ENCODE results near the gene PTPRA. TPM values are rescaled to one million over a fixed set of nuclear protein-coding genes. Genes with fewer than 3 reads are reported as not detected.

Gene PTPRA
- total and polyA plus RNA-seq, 4 donors: 8.7 to 24.3 (median 15.7) TPM

GRCh38 chr20:3081641-3082040 is 208.4 kb downstream of the PTPRA start:
- Histone ChIP-seq H3K27ac (ENCODE audit: low read depth in 1 of 2, low read length in 2 of 2) (no peak overlapping the region), H3K36me3 (ENCODE audit: control insufficient read depth in 4 of 4, insufficient read depth in 3 of 4, low read depth in 1 of 4, low read length in 3 of 4) (no peaks in the 10 kb centered on the region), H3K9ac (ENCODE audit: low read depth in 1 of 2, low read length in 2 of 2) (no peak overlapping the region), H3K4me3 (ENCODE audit: low read depth in 1 of 3, low read length in 3 of 3) (no peak overlapping the region), H3K4me1 (ENCODE audit: control insufficient read depth in 4 of 4, insufficient read depth in 4 of 4, low read length in 3 of 4) (peaks cover 13 to 26% (median 16%) of the 10 kb centered on the region in 4 donors), H3K27me3 (ENCODE audit: control insufficient read depth in 4 of 4, insufficient read depth in 4 of 4, low read length in 3 of 4) (no peaks in the 10 kb centered on the region), H3K9me3 (ENCODE audit: control insufficient read depth in 4 of 4, low read length in 3 of 4) (no peaks in the 10 kb centered on the region)
- no peak for DNase-seq (ENCODE audit: low spot score)
- no peak for TF ChIP-seq EGR1 (IDR thresholded peaks at IDR 0.05; ENCODE audit: low read depth in 2 of 2)
- TF ChIP-seq NR2F2 (IDR thresholded peaks at IDR 0.05): no peak
- no peak for TF ChIP-seq ZBTB33 (IDR thresholded peaks at IDR 0.05)
- no peak for TF ChIP-seq TAF1 (conservative IDR thresholded peaks at IDR 0.05)
- TF ChIP-seq, protein P1, sequence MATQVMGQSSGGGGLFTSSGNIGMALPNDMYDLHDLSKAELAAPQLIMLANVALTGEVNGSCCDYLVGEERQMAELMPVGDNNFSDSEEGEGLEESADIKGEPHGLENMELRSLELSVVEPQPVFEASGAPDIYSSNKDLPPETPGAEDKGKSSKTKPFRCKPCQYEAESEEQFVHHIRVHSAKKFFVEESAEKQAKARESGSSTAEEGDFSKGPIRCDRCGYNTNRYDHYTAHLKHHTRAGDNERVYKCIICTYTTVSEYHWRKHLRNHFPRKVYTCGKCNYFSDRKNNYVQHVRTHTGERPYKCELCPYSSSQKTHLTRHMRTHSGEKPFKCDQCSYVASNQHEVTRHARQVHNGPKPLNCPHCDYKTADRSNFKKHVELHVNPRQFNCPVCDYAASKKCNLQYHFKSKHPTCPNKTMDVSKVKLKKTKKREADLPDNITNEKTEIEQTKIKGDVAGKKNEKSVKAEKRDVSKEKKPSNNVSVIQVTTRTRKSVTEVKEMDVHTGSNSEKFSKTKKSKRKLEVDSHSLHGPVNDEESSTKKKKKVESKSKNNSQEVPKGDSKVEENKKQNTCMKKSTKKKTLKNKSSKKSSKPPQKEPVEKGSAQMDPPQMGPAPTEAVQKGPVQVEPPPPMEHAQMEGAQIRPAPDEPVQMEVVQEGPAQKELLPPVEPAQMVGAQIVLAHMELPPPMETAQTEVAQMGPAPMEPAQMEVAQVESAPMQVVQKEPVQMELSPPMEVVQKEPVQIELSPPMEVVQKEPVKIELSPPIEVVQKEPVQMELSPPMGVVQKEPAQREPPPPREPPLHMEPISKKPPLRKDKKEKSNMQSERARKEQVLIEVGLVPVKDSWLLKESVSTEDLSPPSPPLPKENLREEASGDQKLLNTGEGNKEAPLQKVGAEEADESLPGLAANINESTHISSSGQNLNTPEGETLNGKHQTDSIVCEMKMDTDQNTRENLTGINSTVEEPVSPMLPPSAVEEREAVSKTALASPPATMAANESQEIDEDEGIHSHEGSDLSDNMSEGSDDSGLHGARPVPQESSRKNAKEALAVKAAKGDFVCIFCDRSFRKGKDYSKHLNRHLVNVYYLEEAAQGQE (IDR thresholded peaks at IDR 0.05): no peak
- TF ChIP-seq JUND (IDR thresholded peaks at IDR 0.05): no peak
- TF ChIP-seq FOXA2 (IDR thresholded peaks at IDR 0.05): no peak
- no peak for TF ChIP-seq GABPA (IDR thresholded peaks at IDR 0.05 in 1 of 2, conservative IDR thresholded peaks at IDR 0.05 in 1 of 2)
- WGBS: 92% methylated on average over 11 of the region's 11 CpGs

- Histone ChIP-seq H3K4me3 (ENCODE audit: low read depth in 1 of 3, low read length in 3 of 3) (peak overlapping the region in 1 of 3 donors; percentile 31), H3K9me3 (ENCODE audit: control insufficient read depth in 4 of 4, low read length in 3 of 4) (no peaks in the 10 kb centered on the region), H3K9ac (ENCODE audit: low read depth in 1 of 2, low read length in 2 of 2) (no peak overlapping the region), H3K4me1 (ENCODE audit: control insufficient read depth in 4 of 4, insufficient read depth in 4 of 4, low read length in 3 of 4) (peaks cover 13 to 26% (median 16%) of the 10 kb centered on the region in 4 donors), H3K27ac (ENCODE audit: low read depth in 1 of 2, low read length in 2 of 2) (no peak overlapping the region), H3K27me3 (ENCODE audit: control insufficient read depth in 4 of 4, insufficient read depth in 4 of 4, low read length in 3 of 4) (no peaks in the 10 kb centered on the region), H3K36me3 (ENCODE audit: control insufficient read depth in 4 of 4, insufficient read depth in 3 of 4, low read depth in 1 of 4, low read length in 3 of 4) (no peaks in the 10 kb centered on the region)
- no peak for DNase-seq (ENCODE audit: low spot score)
- WGBS: 10% methylated on average over 71 of the region's 71 CpGs
- TF ChIP-seq SP1 (IDR thresholded peaks at IDR 0.05): no peak
- TF ChIP-seq ATF3 (IDR thresholded peaks at IDR 0.05): no peak
- no peak for TF ChIP-seq CTCF (IDR thresholded peaks at IDR 0.05; ENCODE audit: low read depth, low read length, missing input control)
- TF ChIP-seq TAF1 (conservative IDR thresholded peaks at IDR 0.05): no peak
- TF ChIP-seq, protein P1 (IDR thresholded peaks at IDR 0.05): no peak
- no peak for TF ChIP-seq HNF4A (conservative IDR thresholded peaks at IDR 0.05)
- no peak for TF ChIP-seq RAD21 (IDR thresholded peaks at IDR 0.05)
- no peak for TF ChIP-seq RXRA (IDR thresholded peaks at IDR 0.05)
- TF ChIP-seq GABPA (IDR thresholded peaks at IDR 0.05 in 1 of 2, conservative IDR thresholded peaks at IDR 0.05 in 1 of 2): no peak
- no peak for TF ChIP-seq FOXA2 (IDR thresholded peaks at IDR 0.05)
- no peak for TF ChIP-seq NR2F2 (IDR thresholded peaks at IDR 0.05)
- no peak for TF ChIP-seq EGR1 (IDR thresholded peaks at IDR 0.05; ENCODE audit: low read depth in 2 of 2)
- no peak for TF ChIP-seq MAX (IDR thresholded peaks at IDR 0.05)
- TF ChIP-seq FOXA1 (IDR thresholded peaks at IDR 0.05): no peak
- no peak for TF ChIP-seq HNF4G (IDR thresholded peaks at IDR 0.05)
- TF ChIP-seq JUND (IDR thresholded peaks at IDR 0.05): no peak
- TF ChIP-seq YY1 (IDR thresholded peaks at IDR 0.05): no peak
Observed at GRCh38 chr20:3082306-3082951, 209.1 kb downstream of the PTPRA start.
